ENCODE measurements around the gene SMIM21. TPM values are rescaled to one million over a fixed set of nuclear protein-coding genes. Genes with fewer than 3 reads are reported as not detected.

The SMIM21 gene
- total RNA-seq, 1 experiment from 2014 or later: not detected

GRCh38 chr18:75363446-75364225, 63.9 kb downstream of the SMIM21 start:
- no peak for TF ChIP-seq CTCF (IDR thresholded peaks at IDR 0.05; ENCODE audit: unreplicated experiment)
- H3K4me3 Mint-ChIP-seq (ENCODE audit: low read depth, unreplicated experiment): no peak overlapping the region
- H3K4me1 Mint-ChIP-seq (ENCODE audit: low read depth, unreplicated experiment): no peaks in the 10 kb centered on the region
- DNase-seq: no peak
- no peaks in the 10 kb centered on the region for H3K36me3 Mint-ChIP-seq (ENCODE audit: insufficient read depth, unreplicated experiment)
- intact Hi-C loops (cut with micrococcal nuclease; ENCODE audit: unreplicated experiment): no loop called here
- H3K27ac Mint-ChIP-seq (ENCODE audit: unreplicated experiment): no peak overlapping the region
- peaks cover 26% of the 10 kb centered on the region for H3K27me3 Mint-ChIP-seq (ENCODE audit: unreplicated experiment)
- H3K9me3 Mint-ChIP-seq (ENCODE audit: low read depth, unreplicated experiment): peaks cover 3% of the 10 kb centered on the region
- CTCF ChIA-PET: interaction anchor here (0.5 kb wide), 1 partner anchor 804 kb away, joined by 3 read pairs; no protein-coding TSS in a partner anchor
- BruUV-seq (replicated peaks): no TSS peak

GRCh38 chr18:75362435-75362834, 65.1 kb downstream of the SMIM21 start:
- H3K9me3 Mint-ChIP-seq (ENCODE audit: low read depth, unreplicated experiment): peaks cover 4% of the 10 kb centered on the region
- no peak for DNase-seq
- TF ChIP-seq CTCF (IDR thresholded peaks at IDR 0.05; ENCODE audit: unreplicated experiment): no peak
- no TSS peak for BruUV-seq (replicated peaks)
- H3K36me3 Mint-ChIP-seq (ENCODE audit: insufficient read depth, unreplicated experiment): no peaks in the 10 kb centered on the region
- CTCF ChIA-PET: no interaction called here
- no peak overlapping the region for H3K27ac Mint-ChIP-seq (ENCODE audit: unreplicated experiment)
- intact Hi-C loops (cut with micrococcal nuclease; ENCODE audit: unreplicated experiment): no loop called here
- H3K4me1 Mint-ChIP-seq (ENCODE audit: low read depth, unreplicated experiment): no peaks in the 10 kb centered on the region
- peaks cover 26% of the 10 kb centered on the region for H3K27me3 Mint-ChIP-seq (ENCODE audit: unreplicated experiment)
- H3K4me3 Mint-ChIP-seq (ENCODE audit: low read depth, unreplicated experiment): no peak overlapping the region

GRCh38 chr18:75360941-75361340, 66.6 kb downstream of the SMIM21 start:
- DNase-seq: no peak
- peaks cover 9% of the 10 kb centered on the region for H3K9me3 Mint-ChIP-seq (ENCODE audit: low read depth, unreplicated experiment)
- TF ChIP-seq CTCF (IDR thresholded peaks at IDR 0.05; ENCODE audit: unreplicated experiment): no peak
- no peak overlapping the region for H3K4me3 Mint-ChIP-seq (ENCODE audit: low read depth, unreplicated experiment)
- CTCF ChIA-PET: no interaction called here
- H3K36me3 Mint-ChIP-seq (ENCODE audit: insufficient read depth, unreplicated experiment): no peaks in the 10 kb centered on the region
- H3K4me1 Mint-ChIP-seq (ENCODE audit: low read depth, unreplicated experiment): no peaks in the 10 kb centered on the region
- H3K27me3 Mint-ChIP-seq (ENCODE audit: unreplicated experiment): peaks cover 26% of the 10 kb centered on the region
- H3K27ac Mint-ChIP-seq (ENCODE audit: unreplicated experiment): no peak overlapping the region
- intact Hi-C loops (cut with micrococcal nuclease; ENCODE audit: unreplicated experiment): no loop called here
- no TSS peak for BruUV-seq (replicated peaks)

GRCh38 chr18:75360215-75360614, 67.3 kb downstream of the SMIM21 start:
- Mint-ChIP-seq H3K27ac (ENCODE audit: unreplicated experiment) (no peak overlapping the region), H3K27me3 (ENCODE audit: unreplicated experiment) (peaks cover 23% of the 10 kb centered on the region), H3K36me3 (ENCODE audit: insufficient read depth, unreplicated experiment) (no peaks in the 10 kb centered on the region), H3K4me1 (ENCODE audit: low read depth, unreplicated experiment) (no peaks in the 10 kb centered on the region), H3K4me3 (ENCODE audit: low read depth, unreplicated experiment) (no peak overlapping the region), H3K9me3 (ENCODE audit: low read depth, unreplicated experiment) (peaks cover 9% of the 10 kb centered on the region)
- DNase-seq: no peak
- no peak for TF ChIP-seq CTCF (IDR thresholded peaks at IDR 0.05; ENCODE audit: unreplicated experiment)
- no TSS peak for BruUV-seq (replicated peaks)
- intact Hi-C loops (cut with micrococcal nuclease; ENCODE audit: unreplicated experiment): no loop called here
- CTCF ChIA-PET: no interaction called here

Other genes with a start within 250 kb of the SMIM21 start
- 30.2 and 31.7 TPM in 2 replicates for gene PTGR3, start 218.6 kb downstream of the SMIM21 start, total RNA-seq (2022)
- gene TSHZ1, start 216.9 kb downstream of the SMIM21 start, total RNA-seq (2022): 8.6 and 10.8 TPM in 2 replicates